Activated CD8-positive, alpha-beta memory T cell treated with anti-CD3 and anti-CD28 coated beads, Interleukin-2, amount 10 ng/mL, durations not matched to agents 7 days and 5 days (primary cell): ENCODE results near the gene SLC2A8. TPM values are rescaled to one million over a fixed set of nuclear protein-coding genes. Genes with fewer than 3 reads are reported as not detected.

Source experiments
- ATAC-seq: fragments of 150-1000 bp; cut with Tn5 transposase; one replicate; pipeline ENCODE4 v1.10.0; 2021; ENCODE audit warnings: moderate library complexity
- CTCF ChIA-PET: fragments of 350-600 bp; sonication (Branson Sonifier 250); formaldehyde crosslinking; loops from one replicate; lab custom pipeline; 2021; ENCODE audit warnings: antibody characterized with exemption; lab: Charles Lee
- DNase-seq: peaks from one replicate; pipeline ENCODE4 v3.0.0-alpha.2; 2020
- H3K27ac Mint-ChIP-seq: one replicate; pipeline ENCODE4 v1.8.0; 2021; ENCODE audit warnings: mild to moderate bottlenecking, mixed read lengths
- H3K27me3 Mint-ChIP-seq: one replicate; pipeline ENCODE4 v1.8.0; 2021; ENCODE audit warnings: mixed read lengths
- H3K36me3 Mint-ChIP-seq: one replicate; pipeline ENCODE4 v1.8.0; 2021; ENCODE audit warnings: mild to moderate bottlenecking, mixed read lengths
- H3K4me1 Mint-ChIP-seq: one replicate; pipeline ENCODE4 v1.8.0; 2021; ENCODE audit warnings: mixed read lengths
- H3K4me3 Mint-ChIP-seq: one replicate; pipeline ENCODE4 v1.8.0; 2021; ENCODE audit warnings: mild to moderate bottlenecking, moderate library complexity, mixed read lengths
- H3K9me3 Mint-ChIP-seq: one replicate; pipeline ENCODE4 v1.8.0; 2022; ENCODE audit warnings: low read depth, mixed read lengths
- total RNA-seq, 2 experiments: library from RNA; stranded (reverse); gene quantifications; one replicate each; pipeline ENCODE4 v1.2.3, GENCODE V29; 2021

Gene SLC2A8
- total RNA-seq, 2 experiments from 2014 or later, result 12.1 to 26.0 TPM

DNA sequence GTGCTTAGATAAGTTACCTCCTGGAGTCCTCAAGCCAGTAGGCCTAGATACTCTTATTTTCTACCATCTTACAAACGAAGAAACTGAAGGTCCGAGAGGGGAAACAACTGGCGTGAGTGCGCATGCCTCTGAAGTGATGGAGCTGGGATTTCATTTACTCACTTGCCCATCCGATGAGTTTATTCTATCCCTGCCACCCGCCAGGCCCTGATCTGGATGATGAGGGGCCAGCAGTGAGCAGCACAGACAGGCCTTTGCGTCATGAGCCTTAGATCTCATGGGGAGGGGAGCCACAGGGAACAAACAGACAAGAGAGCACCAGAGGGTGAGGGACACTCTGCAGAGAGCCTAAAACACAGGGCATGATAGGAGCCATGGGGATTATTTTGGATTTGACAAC, 34.1 kb upstream of the SLC2A8 start:
- no peak overlapping the region for H3K4me3 Mint-ChIP-seq
- no peak overlapping the region for H3K27ac Mint-ChIP-seq
- no peaks in the 10 kb centered on the region for H3K9me3 Mint-ChIP-seq
- DNase-seq (no peak), ATAC-seq (no peak)
- peaks cover 15% of the 10 kb centered on the region for H3K4me1 Mint-ChIP-seq
- H3K27me3 Mint-ChIP-seq, result peaks cover 2% of the 10 kb centered on the region
- CTCF ChIA-PET, result no interaction called here
- H3K36me3 Mint-ChIP-seq, result no peaks in the 10 kb centered on the region

DNA sequence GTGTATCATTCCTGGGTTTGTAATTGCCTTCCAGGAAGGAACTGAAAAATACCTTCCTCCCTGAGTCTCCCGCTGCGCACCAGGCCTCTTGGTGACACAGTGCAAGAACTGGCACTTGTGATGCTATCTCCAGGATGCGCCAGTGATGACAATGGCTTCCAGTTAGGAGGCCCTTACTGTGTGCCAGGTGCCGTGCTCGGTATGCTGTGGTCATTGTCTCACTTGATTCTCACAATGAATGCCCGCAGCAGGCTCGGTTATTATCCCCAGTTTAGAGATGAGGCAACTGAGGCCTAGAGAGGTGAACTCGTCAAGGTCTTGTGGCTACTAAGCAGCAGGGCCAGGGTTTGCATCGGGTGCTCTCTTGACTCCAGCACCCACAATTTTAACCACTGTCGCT, 31.5 kb upstream of the SLC2A8 start:
- H3K9me3 Mint-ChIP-seq, result no peaks in the 10 kb centered on the region
- peaks cover 12% of the 10 kb centered on the region for H3K4me1 Mint-ChIP-seq
- no peak overlapping the region for H3K27ac Mint-ChIP-seq
- H3K27me3 Mint-ChIP-seq, result peaks cover 20% of the 10 kb centered on the region
- DNase-seq (no peak), ATAC-seq (no peak)
- CTCF ChIA-PET, result no interaction called here
- H3K36me3 Mint-ChIP-seq, result no peaks in the 10 kb centered on the region
- no peak overlapping the region for H3K4me3 Mint-ChIP-seq

DNA sequence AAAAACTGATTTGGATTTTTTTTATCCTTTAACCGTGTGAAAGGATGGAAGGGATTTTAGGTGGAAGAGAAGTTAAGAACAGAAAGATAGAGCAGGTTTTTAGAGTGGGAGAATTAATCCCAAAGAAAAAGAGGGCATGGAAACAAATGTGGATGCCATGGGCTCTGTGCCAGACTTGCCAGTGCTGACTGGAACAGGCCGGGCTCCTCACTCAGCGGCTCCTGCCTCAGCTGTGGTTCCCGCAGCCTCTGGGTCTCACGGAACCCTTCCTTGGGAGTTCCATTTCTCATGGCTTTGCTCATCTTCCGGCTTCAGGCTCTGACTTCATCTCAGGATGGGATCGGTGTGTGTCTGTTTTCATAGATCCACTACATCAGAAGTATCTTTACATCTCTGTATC, 30.4 kb upstream of the SLC2A8 start:
- CTCF ChIA-PET, result no interaction called here
- ATAC-seq, result no peak
- Mint-ChIP-seq H3K4me1 (peaks cover 5% of the 10 kb centered on the region), H3K27ac (no peak overlapping the region), H3K4me3 (no peak overlapping the region), H3K36me3 (no peaks in the 10 kb centered on the region), H3K9me3 (no peaks in the 10 kb centered on the region), H3K27me3 (peaks cover 29% of the 10 kb centered on the region)
- no peak for DNase-seq

DNA sequence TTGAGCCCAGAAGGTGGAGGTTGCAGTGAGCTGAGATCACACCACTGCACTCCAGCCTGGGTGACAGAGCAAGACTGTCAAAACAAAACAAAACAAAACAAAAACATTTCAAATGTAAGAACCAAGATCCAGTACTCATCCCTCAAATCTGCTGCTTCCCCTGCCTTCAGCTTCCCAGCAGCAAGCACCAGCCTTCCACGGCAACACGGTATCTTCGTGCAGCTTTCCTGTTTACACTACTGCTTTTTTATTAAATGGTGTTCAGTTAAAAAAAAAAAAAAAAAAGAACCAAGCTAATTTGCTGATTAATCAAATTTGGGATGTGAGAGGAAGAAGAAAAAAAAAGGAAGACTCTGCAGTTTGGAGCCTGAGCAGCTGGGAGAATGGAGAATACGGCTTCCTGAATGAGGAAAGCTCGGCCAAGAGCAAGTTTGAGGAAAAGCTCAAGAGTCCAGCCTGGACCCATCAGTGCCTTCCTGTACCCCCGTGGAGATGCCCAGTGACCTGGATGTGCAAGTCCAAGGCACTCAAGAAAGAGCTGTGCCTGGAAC, 28.0 kb upstream of the SLC2A8 start:
- no peak overlapping the region for H3K4me3 Mint-ChIP-seq
- H3K36me3 Mint-ChIP-seq, result no peaks in the 10 kb centered on the region
- no peaks in the 10 kb centered on the region for H3K4me1 Mint-ChIP-seq
- H3K27ac Mint-ChIP-seq, result no peak overlapping the region
- DNase-seq (no peak), ATAC-seq (no peak)
- H3K9me3 Mint-ChIP-seq, result no peaks in the 10 kb centered on the region
- CTCF ChIA-PET, result interaction anchor here (1.1 to 1.8 kb wide), 4 partner anchors 9 to 19 kb away, joined by 3 to 8 read pairs (median 4); no protein-coding TSS in a partner anchor
- H3K27me3 Mint-ChIP-seq, result peaks cover 48% of the 10 kb centered on the region

DNA sequence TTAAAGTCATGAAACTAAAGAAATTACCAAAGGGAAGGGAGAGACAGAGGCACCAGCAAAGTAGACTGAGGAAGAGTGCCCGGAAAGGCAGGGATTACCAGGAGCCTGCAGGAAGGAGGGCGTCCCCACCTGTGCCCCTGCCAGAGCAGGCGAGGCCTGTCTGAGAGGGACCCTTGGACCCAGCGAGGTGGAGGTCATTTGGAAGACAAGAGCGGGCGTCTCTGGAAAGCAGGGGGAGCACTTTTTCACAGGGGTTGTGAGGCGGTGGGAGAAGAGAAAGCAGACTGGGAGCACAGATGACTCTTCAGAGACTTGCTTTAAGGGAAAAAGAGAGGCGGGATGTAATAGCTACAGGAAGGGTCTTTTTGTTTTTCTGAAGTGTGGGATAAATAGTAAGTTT, 27.5 kb upstream of the SLC2A8 start:
- CTCF ChIA-PET, result interaction anchor here (1.0 to 1.8 kb wide), 5 partner anchors 9 to 29 kb away, joined by 3 to 8 read pairs (median 3); no protein-coding TSS in a partner anchor
- H3K4me1 Mint-ChIP-seq, result no peaks in the 10 kb centered on the region
- ATAC-seq, result no peak

DNA sequence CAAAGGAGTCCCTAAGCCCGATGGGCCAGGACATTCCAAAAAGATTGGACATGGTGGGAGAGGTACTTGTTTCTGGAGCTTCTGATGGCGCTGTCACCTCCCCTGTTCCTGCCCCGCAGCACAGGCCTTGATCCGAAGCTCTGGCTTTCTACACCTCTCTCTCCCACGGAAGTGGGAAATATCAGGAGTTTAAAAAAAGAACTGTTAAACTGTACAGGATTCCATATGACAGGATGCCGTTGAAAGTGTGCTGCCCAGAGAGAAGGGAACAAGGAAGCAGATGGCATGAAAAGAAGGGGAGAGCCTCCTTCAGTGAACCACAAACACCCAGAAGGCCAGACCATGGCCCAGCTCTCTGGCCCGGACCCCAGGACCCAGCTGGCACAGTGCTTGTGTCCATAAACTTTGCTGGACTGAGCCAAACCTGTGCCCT, 26.8 kb upstream of the SLC2A8 start:
- no peaks in the 10 kb centered on the region for H3K4me1 Mint-ChIP-seq
- H3K9me3 Mint-ChIP-seq, result no peaks in the 10 kb centered on the region
- no peak overlapping the region for H3K4me3 Mint-ChIP-seq
- ATAC-seq (no peak), DNase-seq (no peak)
- no peaks in the 10 kb centered on the region for H3K36me3 Mint-ChIP-seq
- CTCF ChIA-PET, result interaction anchor here (1.0 to 1.8 kb wide), 4 partner anchors 10 to 29 kb away, joined by 3 to 8 read pairs (median 4); no protein-coding TSS in a partner anchor
- peaks cover 54% of the 10 kb centered on the region for H3K27me3 Mint-ChIP-seq
- H3K27ac Mint-ChIP-seq, result no peak overlapping the region

More for the DNA sequence above, 27.5 kb upstream of the SLC2A8 start:
- Mint-ChIP-seq H3K27me3 (peaks cover 51% of the 10 kb centered on the region), H3K9me3 (no peaks in the 10 kb centered on the region), H3K4me3 (no peak overlapping the region), H3K27ac (no peak overlapping the region), H3K36me3 (no peaks in the 10 kb centered on the region)
- DNase-seq, result no peak

DNA sequence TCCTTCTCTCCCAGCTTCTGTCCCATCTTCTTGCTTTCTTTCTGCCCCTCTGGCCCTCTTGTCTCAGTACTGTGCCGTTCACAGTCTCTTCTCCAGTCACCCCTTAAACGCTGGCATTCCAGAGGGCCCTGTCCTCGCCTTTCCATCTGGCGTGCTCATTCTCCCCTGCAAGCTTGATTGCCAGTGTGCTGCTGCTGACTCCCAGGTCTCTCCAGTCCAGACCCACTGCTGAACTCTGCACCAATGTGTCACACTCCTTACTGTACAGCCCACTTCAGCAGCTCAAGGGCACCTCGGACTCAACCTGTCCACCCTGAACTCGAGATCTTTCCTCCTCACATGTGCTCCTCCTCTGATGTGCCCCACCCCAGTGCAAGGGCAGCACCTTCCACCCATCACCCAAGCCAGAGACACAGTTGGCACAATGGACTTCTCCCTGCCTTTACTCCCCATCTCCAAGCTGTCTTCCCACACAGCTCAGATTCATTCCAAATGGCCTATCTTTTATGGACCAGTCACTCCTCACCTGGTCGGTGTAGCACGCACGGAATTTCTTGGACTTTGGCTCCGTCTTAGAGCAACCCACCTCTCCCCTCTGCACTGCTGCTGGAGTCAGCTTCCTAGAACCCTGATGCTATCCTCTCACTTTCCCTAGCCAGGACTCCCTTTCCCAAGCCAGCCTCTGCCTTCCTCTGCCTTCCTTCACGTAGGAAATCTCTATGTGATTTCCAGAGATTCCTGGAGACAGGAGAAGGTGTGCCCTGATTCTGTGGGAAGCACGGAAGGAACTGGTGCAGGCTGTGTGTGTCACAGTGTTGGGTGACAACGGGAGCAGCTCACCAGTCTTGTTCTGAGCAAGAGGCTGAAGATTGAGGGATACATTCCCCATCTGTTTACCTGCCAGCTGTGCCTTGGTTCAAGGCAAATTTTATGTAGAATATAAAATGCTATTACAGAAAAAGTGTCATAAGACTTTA, 26.0 kb upstream of the SLC2A8 start:
- no peak overlapping the region for H3K4me3 Mint-ChIP-seq
- no peaks in the 10 kb centered on the region for H3K36me3 Mint-ChIP-seq
- ATAC-seq, result no peak
- no peaks in the 10 kb centered on the region for H3K9me3 Mint-ChIP-seq
- H3K4me1 Mint-ChIP-seq, result no peaks in the 10 kb centered on the region
- H3K27ac Mint-ChIP-seq, result no peak overlapping the region
- peaks cover 60% of the 10 kb centered on the region for H3K27me3 Mint-ChIP-seq
- CTCF ChIA-PET, result interaction anchor here (1.0 to 1.6 kb wide), 3 partner anchors 10 to 28 kb away, joined by 3 to 4 read pairs (median 3); no protein-coding TSS in a partner anchor
- no peak for DNase-seq

DNA sequence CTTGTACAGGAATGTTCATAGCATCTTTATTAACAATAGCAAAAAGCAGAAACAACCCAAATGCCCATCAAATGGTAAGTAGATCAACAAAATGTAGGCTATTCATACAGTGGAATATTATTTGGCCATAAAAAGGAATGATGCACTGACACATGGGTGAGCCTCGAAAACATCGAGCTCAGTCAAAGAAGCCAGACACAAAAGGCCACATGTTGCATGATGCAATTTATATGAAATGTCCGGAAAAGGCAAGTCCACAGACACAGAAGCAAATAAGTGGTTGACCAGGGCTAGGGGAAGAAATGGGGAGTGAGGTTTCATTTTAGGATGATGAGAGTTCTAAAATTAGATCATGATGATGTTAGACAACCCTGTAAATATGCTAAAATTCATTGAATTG, 16.5 kb upstream of the SLC2A8 start:
- H3K4me3 Mint-ChIP-seq, result no peak overlapping the region
- DNase-seq, result no peak
- no peaks in the 10 kb centered on the region for H3K4me1 Mint-ChIP-seq
- no peaks in the 10 kb centered on the region for H3K36me3 Mint-ChIP-seq
- H3K27me3 Mint-ChIP-seq, result peaks cover 59% of the 10 kb centered on the region
- no peaks in the 10 kb centered on the region for H3K9me3 Mint-ChIP-seq
- ATAC-seq, result no peak
- CTCF ChIA-PET, result interaction anchor here (0.9 to 1.6 kb wide), 3 partner anchors 10 to 157 kb away, joined by 3 to 4 read pairs (median 4); partner anchors contain the start of gene SLC2A8
- H3K27ac Mint-ChIP-seq, result no peak overlapping the region

DNA sequence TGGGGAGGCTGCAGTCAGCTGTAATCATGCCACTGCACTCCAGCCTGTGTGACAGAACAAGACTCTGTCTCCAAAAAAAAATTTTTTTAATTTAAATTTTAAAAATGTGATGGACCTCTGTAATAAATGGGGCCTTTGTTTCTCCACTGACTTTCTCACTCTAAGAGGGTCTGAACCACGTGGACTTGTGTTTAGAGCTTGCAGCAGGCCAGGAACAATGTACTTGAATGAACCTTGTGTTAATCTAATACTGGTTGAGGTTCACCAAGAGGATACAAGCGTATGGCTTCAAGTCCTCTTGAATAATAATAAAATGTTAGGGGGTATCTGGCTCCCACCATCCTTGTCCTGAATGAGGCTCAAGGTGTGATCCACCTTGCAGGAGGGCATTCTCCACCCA, 14.4 kb upstream of the SLC2A8 start:
- ATAC-seq (no peak), DNase-seq (no peak)
- H3K27me3 Mint-ChIP-seq, result peaks cover 59% of the 10 kb centered on the region
- peaks cover 4% of the 10 kb centered on the region for H3K4me1 Mint-ChIP-seq
- no peak overlapping the region for H3K4me3 Mint-ChIP-seq
- no peak overlapping the region for H3K27ac Mint-ChIP-seq
- no peaks in the 10 kb centered on the region for H3K36me3 Mint-ChIP-seq
- no peaks in the 10 kb centered on the region for H3K9me3 Mint-ChIP-seq
- CTCF ChIA-PET, result interaction anchor here (1.2 kb wide), 1 partner anchor 13 kb away, joined by 3 read pairs; no protein-coding TSS in a partner anchor

DNA sequence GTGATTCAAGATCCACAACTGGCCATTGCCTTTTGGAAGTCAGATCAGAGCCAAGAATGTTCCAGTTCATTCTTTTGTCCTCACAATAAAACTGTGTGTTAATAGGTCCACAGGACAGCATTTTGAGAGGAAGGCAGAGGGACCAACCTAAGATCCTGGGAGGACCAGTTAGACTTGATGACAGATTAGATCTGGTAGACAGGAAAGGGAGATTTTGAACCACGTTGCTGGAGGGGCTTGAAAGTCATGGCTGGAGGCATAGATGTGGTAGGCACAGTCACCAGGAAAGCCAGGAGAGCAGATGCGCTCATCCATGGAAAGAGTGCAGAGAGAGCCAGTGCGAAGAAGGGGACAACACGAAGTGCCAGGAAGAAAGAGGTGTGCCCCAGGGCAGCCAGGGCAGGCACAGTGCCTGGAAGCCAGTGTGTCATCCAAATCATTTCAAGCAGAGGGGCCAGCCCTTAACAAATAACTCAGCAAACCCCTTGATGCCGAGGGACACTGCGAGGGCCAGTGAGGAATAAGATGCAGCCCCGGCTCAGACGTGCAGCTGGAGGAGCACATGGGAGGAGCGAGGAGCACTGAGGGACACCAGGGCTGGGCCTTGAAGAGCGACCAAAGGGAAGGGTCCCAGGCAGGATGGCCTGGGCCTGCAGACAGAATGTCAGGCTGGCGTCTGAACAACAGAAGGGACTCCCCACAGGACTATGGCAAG, 12.8 kb upstream of the SLC2A8 start:
- Mint-ChIP-seq H3K4me1 (peaks cover 20% of the 10 kb centered on the region), H3K36me3 (no peaks in the 10 kb centered on the region), H3K9me3 (no peaks in the 10 kb centered on the region), H3K27ac (no peak overlapping the region), H3K27me3 (peaks cover 55% of the 10 kb centered on the region), H3K4me3 (no peak overlapping the region)
- CTCF ChIA-PET, result interaction anchor here (1.1 kb wide), 1 partner anchor 13 kb away, joined by 4 read pairs; the partner anchor contains the start of gene SLC2A8
- DNase-seq (no peak), ATAC-seq (no peak)

DNA sequence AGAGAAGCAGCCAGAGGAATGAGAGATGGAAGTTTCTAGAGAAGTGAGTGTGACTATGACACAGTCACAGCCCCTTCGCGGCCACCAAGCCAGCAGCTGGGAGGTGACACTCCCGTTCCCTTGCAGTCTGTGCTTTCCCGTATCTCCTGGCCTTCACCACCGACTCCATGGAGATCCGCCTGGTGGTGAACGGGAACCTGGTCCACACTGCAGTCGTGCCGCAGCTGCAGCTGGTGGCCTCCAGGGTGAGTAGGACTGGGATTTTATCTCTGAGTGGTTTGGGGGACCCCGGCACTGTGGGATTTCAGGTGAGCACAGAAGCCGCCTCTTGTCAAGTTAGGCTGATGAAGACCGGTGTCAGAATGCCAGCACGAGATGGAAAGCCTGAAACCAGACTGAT, 12.1 kb upstream of the SLC2A8 start:
- CTCF ChIA-PET, result interaction anchor here (1.1 kb wide), 1 partner anchor 12 kb away, joined by 4 read pairs; the partner anchor contains the start of gene SLC2A8
- peaks cover 49% of the 10 kb centered on the region for H3K27me3 Mint-ChIP-seq
- H3K27ac Mint-ChIP-seq, result no peak overlapping the region
- no peak for DNase-seq
- no peaks in the 10 kb centered on the region for H3K36me3 Mint-ChIP-seq
- H3K9me3 Mint-ChIP-seq, result no peaks in the 10 kb centered on the region
- no peak for ATAC-seq
- no peak overlapping the region for H3K4me3 Mint-ChIP-seq
- peaks cover 24% of the 10 kb centered on the region for H3K4me1 Mint-ChIP-seq

DNA sequence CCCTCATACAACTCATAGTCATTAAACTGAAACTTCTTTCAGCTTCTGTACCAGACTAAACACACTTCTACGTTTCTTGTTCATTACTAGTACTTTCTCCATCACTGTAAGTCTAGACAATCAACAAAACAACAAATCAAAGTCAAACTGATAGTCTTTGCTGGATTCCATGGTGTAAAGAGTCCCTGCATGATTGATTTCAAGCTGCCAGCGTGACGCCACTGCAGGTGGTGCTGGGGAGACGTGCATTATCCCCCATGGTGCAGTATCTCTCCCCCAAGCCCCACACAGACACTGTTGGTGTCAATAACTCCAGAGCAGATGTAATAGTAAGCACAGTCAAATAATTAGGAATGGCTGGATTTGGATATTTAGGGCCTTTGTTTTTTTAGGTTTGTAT, 10.7 kb upstream of the SLC2A8 start:
- no peak for DNase-seq
- H3K27me3 Mint-ChIP-seq, result peaks cover 46% of the 10 kb centered on the region
- CTCF ChIA-PET, result interaction anchor here (0.7 kb wide), 1 partner anchor 162 kb away, joined by 3 read pairs; no protein-coding TSS in a partner anchor
- no peaks in the 10 kb centered on the region for H3K9me3 Mint-ChIP-seq
- no peaks in the 10 kb centered on the region for H3K36me3 Mint-ChIP-seq
- no peak for ATAC-seq
- H3K27ac Mint-ChIP-seq, result no peak overlapping the region
- H3K4me3 Mint-ChIP-seq, result no peak overlapping the region
- peaks cover 33% of the 10 kb centered on the region for H3K4me1 Mint-ChIP-seq

DNA sequence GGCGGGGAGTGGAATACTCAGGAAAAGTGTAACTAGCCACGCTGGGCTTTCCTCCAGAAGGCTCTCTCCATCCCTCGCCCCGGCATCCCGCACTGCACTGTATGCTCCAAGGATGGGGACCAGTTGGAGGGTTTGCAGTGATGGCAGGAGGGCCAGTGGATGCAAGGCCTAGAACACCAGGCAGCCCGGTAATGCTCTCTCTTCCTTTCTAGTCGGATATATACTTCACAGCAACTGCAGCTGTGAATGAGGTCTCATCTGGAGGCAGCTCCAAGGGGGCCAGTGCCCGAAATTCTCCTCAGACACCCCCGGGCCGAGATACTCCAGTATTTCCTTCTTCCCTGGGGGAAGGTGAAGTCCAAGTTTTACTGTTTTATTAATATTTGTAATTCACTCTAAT, 10.0 kb upstream of the SLC2A8 start:
- no peak for DNase-seq

More for the DNA sequence above, 10.0 kb upstream of the SLC2A8 start:
- H3K36me3 Mint-ChIP-seq, result no peaks in the 10 kb centered on the region
- CTCF ChIA-PET, result interaction anchor here (0.7 kb wide), 1 partner anchor 157 kb away, joined by 4 read pairs; no protein-coding TSS in a partner anchor
- H3K9me3 Mint-ChIP-seq, result no peaks in the 10 kb centered on the region
- peaks cover 33% of the 10 kb centered on the region for H3K4me1 Mint-ChIP-seq
- H3K27ac Mint-ChIP-seq, result no peak overlapping the region
- peaks cover 46% of the 10 kb centered on the region for H3K27me3 Mint-ChIP-seq
- ATAC-seq, result no peak
- no peak overlapping the region for H3K4me3 Mint-ChIP-seq
